BLaER1 treated with 17β-estradiol and CSF1 and Interleukin-3, amounts not matched to agents 10 nM and 100 nM (cell line): ENCODE data around the gene NHLRC2.

Experiments
- H3K27ac ChIP-seq, 11 experiments: shearing (Covaris generic); formaldehyde crosslinking; 2 replicates each; pipeline ENCODE4 v1.8.1; 2022
- H3K27me3 ChIP-seq, 11 experiments: shearing (Covaris generic); formaldehyde crosslinking; 2 replicates each; pipeline ENCODE4 v1.8.1; 2022
- H3K36me3 ChIP-seq, 11 experiments: shearing (Covaris generic); formaldehyde crosslinking; 2 replicates each; pipeline ENCODE4 v1.8.1; 2022
- H3K4me1 ChIP-seq, 10 experiments: shearing (Covaris generic); formaldehyde crosslinking; 2 replicates each; pipeline ENCODE4 v1.8.1; 2022
- H3K4me2 ChIP-seq, 11 experiments: shearing (Covaris generic); formaldehyde crosslinking; 2 replicates each; pipeline ENCODE4 v1.8.1; 2022
- H3K4me3 ChIP-seq, 10 experiments: shearing (Covaris generic); formaldehyde crosslinking; 2 replicates each; pipeline ENCODE4 v1.8.1; 2022
- H3K9ac ChIP-seq, 11 experiments: shearing (Covaris generic); formaldehyde crosslinking; 2 replicates each; pipeline ENCODE4 v1.8.1; 2022
- H3K9me3 ChIP-seq, 11 experiments: shearing (Covaris generic); formaldehyde crosslinking; replicated peaks in 1 of 11; 2 replicates each; pipeline ENCODE4 v1.8.1; 2022
- H4K20me1 ChIP-seq, 11 experiments: shearing (Covaris generic); formaldehyde crosslinking; 2 replicates each; pipeline ENCODE4 v1.8.1; 2022
- Cebpa-rat ChIP-seq, 11 experiments: shearing (Covaris generic); IDR thresholded peaks; 2 replicates each; pipeline ENCODE4 v1.8.1; 2022

Gene NHLRC2

GRCh38 chr10:113869789-113870188 is 15.3 kb downstream of the NHLRC2 start:
- no peak overlapping the region for H3K4me3 ChIP-seq
- TF ChIP-seq Cebpa-rat (IDR thresholded peaks at IDR 0.05): no peak
- peaks cover 4 to 81% (median 52%) of the 10 kb centered on the region in 11 experiments; a peak in 21 of 22 replicates for H3K36me3 ChIP-seq

DNA sequence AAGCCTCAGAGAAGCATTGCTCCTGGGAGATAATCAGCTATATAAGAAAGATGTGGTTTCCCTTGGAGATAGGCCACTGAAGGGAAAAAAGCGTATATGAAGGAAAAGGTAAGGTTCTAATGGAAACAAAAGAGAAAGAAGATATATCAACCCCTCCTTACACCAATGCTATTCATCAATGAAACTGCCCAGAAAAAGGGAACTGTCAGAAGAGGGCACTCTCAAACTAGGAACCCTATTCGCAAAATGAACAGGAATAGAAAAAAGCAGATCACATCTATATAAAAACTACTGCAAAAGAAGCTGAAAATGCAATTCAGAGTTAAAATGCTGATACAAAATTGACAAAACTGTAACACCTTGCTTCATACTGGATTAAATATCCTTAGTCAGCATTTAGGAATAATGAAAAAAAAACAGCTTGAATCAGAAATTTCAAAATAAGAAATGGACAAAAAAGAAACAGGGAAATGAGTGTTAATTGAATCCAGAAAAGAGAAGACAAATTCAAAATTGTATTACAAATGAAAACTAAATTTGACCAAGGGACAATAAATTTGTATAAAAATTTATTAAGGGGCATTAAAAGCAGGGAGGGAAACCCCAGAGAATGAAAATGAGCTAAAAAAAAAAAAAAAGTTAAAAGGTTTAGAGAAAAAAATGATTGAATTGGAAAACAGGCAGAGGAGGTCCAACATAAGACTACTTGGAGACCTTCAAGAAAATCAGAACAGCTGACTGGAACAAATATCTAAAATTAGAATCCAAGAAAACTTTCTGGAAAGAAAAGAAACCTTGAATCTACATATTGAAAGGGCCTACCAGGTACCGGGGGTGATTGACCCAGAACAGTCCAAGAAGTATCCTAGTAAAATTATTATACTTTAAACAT is 17.9 kb downstream of the NHLRC2 start:
- TF ChIP-seq Cebpa-rat (IDR thresholded peaks at IDR 0.05): no peak
- H3K4me2 ChIP-seq: no peak overlapping the region

More at GRCh38 chr10:113869789-113870188, 15.3 kb downstream of the NHLRC2 start:
- Histone ChIP-seq H3K9ac (no peak overlapping the region), H3K4me1 (peaks cover 0 to 39% (median 17%) of the 10 kb centered on the region in 10 experiments; a peak in 13 of 20 replicates), H4K20me1 (peaks cover 0 to 45% (median 0%) of the 10 kb centered on the region in 11 experiments; a peak in 7 of 22 replicates), H3K4me2 (no peak overlapping the region), H3K27me3 (no peaks in the 10 kb centered on the region), H3K9me3 (peaks cover 0 to 29% (median 24%) of the 10 kb centered on the region in 11 experiments; a peak in 17 of 22 replicates), H3K27ac (no peak overlapping the region)

GRCh38 chr10:113875212-113875611 is 20.8 kb downstream of the NHLRC2 start:
- H3K4me1 ChIP-seq: peaks cover 13 to 26% (median 17%) of the 10 kb centered on the region in 10 experiments; a peak in 17 of 20 replicates
- H3K27ac ChIP-seq: no peak overlapping the region

More for the DNA sequence above, 17.9 kb downstream of the NHLRC2 start:
- peaks cover 0 to 44% (median 5%) of the 10 kb centered on the region in 11 experiments; a peak in 8 of 22 replicates for H4K20me1 ChIP-seq
- no peaks in the 10 kb centered on the region for H3K27me3 ChIP-seq
- H3K9me3 ChIP-seq: peaks cover 0 to 29% (median 24%) of the 10 kb centered on the region in 11 experiments; a peak in 17 of 22 replicates
- H3K9ac ChIP-seq: no peak overlapping the region
- H3K4me3 ChIP-seq: no peak overlapping the region
- peaks cover 0 to 17% (median 7%) of the 10 kb centered on the region in 10 experiments; a peak in 12 of 20 replicates for H3K4me1 ChIP-seq
- peaks cover 4 to 78% (median 49%) of the 10 kb centered on the region in 11 experiments; a peak in 21 of 22 replicates for H3K36me3 ChIP-seq
- H3K27ac ChIP-seq: no peak overlapping the region

GRCh38 chr10:113876461-113876860 is 22.0 kb downstream of the NHLRC2 start:
- H3K9me3 ChIP-seq: peaks cover 0 to 22% (median 17%) of the 10 kb centered on the region in 11 experiments; a peak in 17 of 22 replicates
- no peak overlapping the region for H3K4me2 ChIP-seq
- peaks cover 0 to 19% (median 0%) of the 10 kb centered on the region in 11 experiments; a peak in 7 of 22 replicates for H4K20me1 ChIP-seq
- H3K27me3 ChIP-seq: no peaks in the 10 kb centered on the region
- no peak overlapping the region for H3K4me3 ChIP-seq
- H3K4me1 ChIP-seq: peaks cover 14 to 29% (median 18%) of the 10 kb centered on the region in 10 experiments; a peak in 17 of 20 replicates
- no peak for TF ChIP-seq Cebpa-rat (IDR thresholded peaks at IDR 0.05)
- no peak overlapping the region for H3K9ac ChIP-seq
- H3K36me3 ChIP-seq: peaks cover 8 to 70% (median 42%) of the 10 kb centered on the region in 11 experiments; a peak in 20 of 22 replicates
- H3K27ac ChIP-seq: no peak overlapping the region

More at GRCh38 chr10:113875212-113875611, 20.8 kb downstream of the NHLRC2 start:
- no peak overlapping the region for H3K4me3 ChIP-seq
- no peak overlapping the region for H3K9ac ChIP-seq
- no peak for TF ChIP-seq Cebpa-rat (IDR thresholded peaks at IDR 0.05)
- no peaks in the 10 kb centered on the region for H3K27me3 ChIP-seq
- peaks cover 0 to 25% (median 0%) of the 10 kb centered on the region in 11 experiments; a peak in 8 of 22 replicates for H4K20me1 ChIP-seq
- peaks cover 0 to 70% (median 41%) of the 10 kb centered on the region in 11 experiments; a peak in 20 of 22 replicates for H3K36me3 ChIP-seq
- H3K9me3 ChIP-seq: peaks cover 0 to 29% (median 24%) of the 10 kb centered on the region in 11 experiments; a peak in 17 of 22 replicates
- H3K4me2 ChIP-seq: no peak overlapping the region

GRCh38 chr10:113879691-113880090 is 25.2 kb downstream of the NHLRC2 start:
- peak overlapping the region in 5 of 11 experiments; percentile 23 to 48 (median 29); a peak in 7 of 22 replicates for H3K27ac ChIP-seq
- peaks cover 14 to 36% (median 25%) of the 10 kb centered on the region in 10 experiments; a peak in 19 of 20 replicates for H3K4me1 ChIP-seq
- peak overlapping the region in 10 of 11 experiments; percentile 9 to 60 (median 26); a peak in 16 of 22 replicates for H3K4me2 ChIP-seq
- H4K20me1 ChIP-seq: peaks cover 0 to 11% (median 0%) of the 10 kb centered on the region in 11 experiments; a peak in 6 of 22 replicates
- no peak overlapping the region for H3K4me3 ChIP-seq
- peaks cover 33 to 75% (median 53%) of the 10 kb centered on the region in 11 experiments; a peak in 21 of 22 replicates for H3K36me3 ChIP-seq
- TF ChIP-seq Cebpa-rat (IDR thresholded peaks at IDR 0.05): no peak
- peaks cover 0 to 12% (median 7%) of the 10 kb centered on the region in 11 experiments; a peak in 10 of 22 replicates for H3K9me3 ChIP-seq
- no peaks in the 10 kb centered on the region for H3K27me3 ChIP-seq
- H3K9ac ChIP-seq: peak overlapping the region in 3 of 11 experiments; percentile 16 to 37 (median 24); a peak in 4 of 22 replicates

DNA sequence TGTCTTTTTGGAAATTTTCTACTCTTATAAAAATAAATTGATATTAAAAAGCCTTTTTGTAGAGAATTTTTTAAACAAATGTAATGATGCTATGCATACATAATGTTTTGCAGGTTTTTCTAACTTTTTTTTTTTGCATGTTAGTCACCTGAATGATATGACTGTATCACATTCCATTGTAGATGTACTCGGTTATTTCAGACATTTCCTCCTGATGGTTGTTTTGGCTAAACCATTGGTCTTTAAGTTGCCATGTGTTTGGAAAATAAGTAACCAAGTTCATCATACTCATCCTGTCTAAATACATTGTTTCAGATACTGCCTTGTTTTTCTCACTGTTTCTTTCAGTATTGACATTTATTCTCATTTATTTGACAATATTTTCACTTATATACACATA is 25.8 kb downstream of the NHLRC2 start:
- Histone ChIP-seq H3K27me3 (no peaks in the 10 kb centered on the region), H3K9ac (0 out of 22 replicates have a peak overlapping the region, but pooled peaks of 1 of the 11 experiments have one; percentile 24), H3K9me3 (peaks cover under 1 to 12% (median 7%) of the 10 kb centered on the region in 11 experiments; a peak in 10 of 22 replicates), H3K4me1 (peaks cover 14 to 36% (median 25%) of the 10 kb centered on the region in 10 experiments; a peak in 19 of 20 replicates), H3K27ac (peak overlapping the region in 2 of 11 experiments; percentile 41 to 48; a peak in 3 of 22 replicates), H4K20me1 (peaks cover 0 to 6% (median 0%) of the 10 kb centered on the region in 11 experiments; a peak in 5 of 22 replicates), H3K4me2 (peak overlapping the region in 8 of 11 experiments; percentile 9 to 60 (median 34); a peak in 13 of 22 replicates), H3K4me3 (no peak overlapping the region), H3K36me3 (peaks cover 38 to 81% (median 58%) of the 10 kb centered on the region in 11 experiments; a peak in 21 of 22 replicates)
- no peak for TF ChIP-seq Cebpa-rat (IDR thresholded peaks at IDR 0.05)

DNA sequence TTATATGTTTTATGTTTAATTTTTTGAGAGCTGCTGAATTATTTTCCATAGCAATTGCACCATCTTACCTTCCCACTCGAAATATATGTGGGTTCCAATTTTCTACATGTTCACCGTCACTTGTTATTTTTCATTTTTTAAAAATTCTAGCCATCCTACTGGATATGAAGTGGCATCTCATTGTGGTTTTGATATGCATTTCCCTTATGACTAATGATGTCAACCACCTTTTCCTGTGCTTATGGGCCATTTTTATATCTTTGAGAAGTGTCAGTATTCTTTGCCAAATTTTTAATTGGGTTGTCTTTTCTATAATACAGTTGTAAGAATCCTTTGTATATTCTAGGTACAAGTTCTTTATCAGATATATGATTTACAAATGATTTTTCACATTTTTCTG is 27.8 kb downstream of the NHLRC2 start:
- Histone ChIP-seq H3K4me3 (no peak overlapping the region), H3K27me3 (no peaks in the 10 kb centered on the region), H3K4me2 (peak overlapping the region in 6 of 11 experiments; percentile 23 to 44 (median 40); a peak in 9 of 22 replicates), H3K36me3 (peaks cover 56 to 89% (median 76%) of the 10 kb centered on the region in 11 experiments), H3K4me1 (peaks cover 14 to 36% (median 25%) of the 10 kb centered on the region in 10 experiments; a peak in 19 of 20 replicates), H3K9me3 (peaks cover 6 to 14% (median 8%) of the 10 kb centered on the region in 11 experiments; a peak in 11 of 22 replicates), H3K27ac (no peak overlapping the region), H3K9ac (no peak overlapping the region), H4K20me1 (no peaks in the 10 kb centered on the region; a peak in 1 of 22 replicates)
- TF ChIP-seq Cebpa-rat (IDR thresholded peaks at IDR 0.05): no peak

GRCh38 chr10:113889911-113890310 is 35.5 kb downstream of the NHLRC2 start:
- Histone ChIP-seq H3K9me3 (peaks cover 0 to 19% (median 10%) of the 10 kb centered on the region in 11 experiments; a peak in 7 of 22 replicates), H3K27ac (no peak overlapping the region), H3K9ac (no peak overlapping the region)

More at GRCh38 chr10:113889911-113890310, 35.5 kb downstream of the NHLRC2 start:
- no peak for TF ChIP-seq Cebpa-rat (IDR thresholded peaks at IDR 0.05)
- H4K20me1 ChIP-seq: peaks cover 0 to 9% (median 0%) of the 10 kb centered on the region in 11 experiments; a peak in 1 of 22 replicates
- no peak overlapping the region for H3K4me2 ChIP-seq
- peaks cover 49 to 99% (median 83%) of the 10 kb centered on the region in 11 experiments for H3K36me3 ChIP-seq
- H3K27me3 ChIP-seq: no peaks in the 10 kb centered on the region
- no peaks in the 10 kb centered on the region for H3K4me1 ChIP-seq
- H3K4me3 ChIP-seq: no peak overlapping the region
